KMS-11 (cell line): ENCODE data around the gene RASSF8.

Experiments
- H2AFZ ChIP-seq: fragments of 200-600 bp; sonication (generic); 2 replicates; pipeline ENCODE4 v1.6.1; 2016; ENCODE audit warnings: antibody characterized with exemption, mixed run types, low read depth
- H3K27ac ChIP-seq: fragments of 200-600 bp; sonication (generic); 2 replicates; pipeline ENCODE4 v1.6.1; 2016; ENCODE audit warnings: mild to moderate bottlenecking, mixed run types
- H3K27me3 ChIP-seq: fragments of 200-600 bp; sonication (generic); 2 replicates; pipeline ENCODE4 v1.6.1; 2017; ENCODE audit warnings: mild to moderate bottlenecking, low read depth, mixed run types, moderate library complexity; ENCODE audit not compliant: insufficient read depth
- H3K36me3 ChIP-seq: fragments of 200-600 bp; sonication (generic); 2 replicates; pipeline ENCODE4 v1.6.1; 2017; ENCODE audit warnings: mild to moderate bottlenecking, mixed run types; ENCODE audit not compliant: insufficient read depth
- H3K4me1 ChIP-seq: fragments of 200-600 bp; sonication (generic); 2 replicates; pipeline ENCODE4 v1.6.1; 2016; ENCODE audit warnings: mild to moderate bottlenecking, low read depth, mixed run types; ENCODE audit not compliant: poor library complexity, severe bottlenecking
- H3K4me2 ChIP-seq: fragments of 200-600 bp; sonication (generic); 2 replicates; pipeline ENCODE4 v1.7.0; 2016; ENCODE audit warnings: mild to moderate bottlenecking, mixed run types
- H3K4me3 ChIP-seq: fragments of 200-600 bp; sonication (generic); IDR thresholded peaks from 2 replicates; pipeline ENCODE4 v1.6.1; 2017; ENCODE audit warnings: low read depth, low read length, mixed read lengths; ENCODE audit not compliant: insufficient read depth
- H3K79me2 ChIP-seq: fragments of 200-600 bp; sonication (generic); 2 replicates; pipeline ENCODE4 v1.6.1; 2016; ENCODE audit warnings: low read depth, mixed run types; ENCODE audit not compliant: insufficient read depth
- H3K9ac ChIP-seq: fragments of 200-600 bp; sonication (generic); 2 replicates; pipeline ENCODE4 v1.6.1; 2016; ENCODE audit warnings: mild to moderate bottlenecking, mixed run types
- H4K20me1 ChIP-seq: fragments of 200-600 bp; sonication (generic); 2 replicates; pipeline ENCODE4 v1.6.1; 2016; ENCODE audit warnings: mild to moderate bottlenecking, mixed run types; ENCODE audit not compliant: insufficient read depth
- TF ChIP-seq, protein P1 (sequence below): fragments of 200-600 bp; sonication (generic); conservative IDR thresholded peaks from 2 replicates; pipeline ENCODE4 v1.6.1; 2017; ENCODE audit warnings: low read depth, mild to moderate bottlenecking, antibody characterized with exemption, low read length, moderate library complexity, mixed read lengths

Gene RASSF8

DNA sequence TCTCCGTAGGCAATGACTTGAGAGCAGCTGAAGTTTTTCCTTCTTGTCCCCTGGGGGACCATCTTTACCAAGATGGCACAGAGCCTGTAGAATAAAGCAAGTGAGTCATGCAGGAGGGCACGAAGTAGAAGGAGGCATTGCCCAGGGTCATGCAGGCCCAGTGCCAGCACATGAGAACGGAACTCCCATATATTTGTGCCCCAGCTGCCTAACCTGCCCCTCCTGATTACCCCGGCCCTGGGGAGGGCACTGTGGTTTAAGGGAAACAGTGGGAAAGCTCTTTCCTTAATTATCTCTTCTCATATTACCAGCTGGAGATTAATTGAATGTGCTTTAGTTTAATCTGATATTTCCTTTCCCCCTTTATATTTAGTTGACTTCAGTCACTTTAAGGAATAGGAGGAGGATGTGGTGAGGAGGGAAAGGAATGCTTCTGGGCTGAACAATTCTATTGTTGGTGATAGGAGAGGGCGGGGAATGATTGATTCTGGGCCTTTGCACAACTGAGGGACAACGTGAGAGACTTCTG lies 51.9 kb downstream of the RASSF8 start:
- Histone ChIP-seq H3K79me2 (no peaks in the 10 kb centered on the region), H3K9ac (no peak overlapping the region)
- TF ChIP-seq, protein P1, sequence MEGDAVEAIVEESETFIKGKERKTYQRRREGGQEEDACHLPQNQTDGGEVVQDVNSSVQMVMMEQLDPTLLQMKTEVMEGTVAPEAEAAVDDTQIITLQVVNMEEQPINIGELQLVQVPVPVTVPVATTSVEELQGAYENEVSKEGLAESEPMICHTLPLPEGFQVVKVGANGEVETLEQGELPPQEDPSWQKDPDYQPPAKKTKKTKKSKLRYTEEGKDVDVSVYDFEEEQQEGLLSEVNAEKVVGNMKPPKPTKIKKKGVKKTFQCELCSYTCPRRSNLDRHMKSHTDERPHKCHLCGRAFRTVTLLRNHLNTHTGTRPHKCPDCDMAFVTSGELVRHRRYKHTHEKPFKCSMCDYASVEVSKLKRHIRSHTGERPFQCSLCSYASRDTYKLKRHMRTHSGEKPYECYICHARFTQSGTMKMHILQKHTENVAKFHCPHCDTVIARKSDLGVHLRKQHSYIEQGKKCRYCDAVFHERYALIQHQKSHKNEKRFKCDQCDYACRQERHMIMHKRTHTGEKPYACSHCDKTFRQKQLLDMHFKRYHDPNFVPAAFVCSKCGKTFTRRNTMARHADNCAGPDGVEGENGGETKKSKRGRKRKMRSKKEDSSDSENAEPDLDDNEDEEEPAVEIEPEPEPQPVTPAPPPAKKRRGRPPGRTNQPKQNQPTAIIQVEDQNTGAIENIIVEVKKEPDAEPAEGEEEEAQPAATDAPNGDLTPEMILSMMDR = no peak

DNA sequence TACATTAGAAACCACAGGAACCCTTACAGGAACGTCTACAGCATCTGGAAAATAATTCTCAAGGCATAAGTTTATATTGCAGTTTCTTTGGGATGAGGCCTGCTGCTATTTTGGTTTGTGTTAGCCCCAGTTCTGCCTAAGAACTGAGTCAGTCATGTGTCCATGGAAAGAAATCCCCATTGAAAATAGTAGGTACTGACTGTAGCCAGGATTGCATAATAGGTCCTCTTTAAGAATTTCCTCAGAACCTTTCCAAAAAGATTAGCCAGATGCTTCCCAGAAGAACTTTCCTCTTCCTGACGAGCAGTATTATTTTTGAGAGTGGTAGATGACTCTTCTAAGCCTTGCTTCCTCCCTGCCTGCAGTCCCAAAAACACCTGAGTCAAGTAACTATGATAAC lies 52.6 kb downstream of the RASSF8 start:
- Histone ChIP-seq H3K4me2 (no peak overlapping the region), H3K4me3 (no peak overlapping the region), H3K27me3 (no peaks in the 10 kb centered on the region), H3K4me1 (peaks cover 11% of the 10 kb centered on the region), H3K79me2 (no peaks in the 10 kb centered on the region), H2AFZ (no peak overlapping the region), H3K36me3 (no peaks in the 10 kb centered on the region), H4K20me1 (no peaks in the 10 kb centered on the region), H3K9ac (no peak overlapping the region), H3K27ac (no peak overlapping the region)
- TF ChIP-seq, protein P1 = no peak

More for the DNA sequence above, 51.9 kb downstream of the RASSF8 start:
- Histone ChIP-seq H3K36me3 (no peaks in the 10 kb centered on the region), H2AFZ (no peak overlapping the region), H3K4me1 (peaks cover 11% of the 10 kb centered on the region), H3K4me2 (no peak overlapping the region), H3K27ac (no peak overlapping the region), H4K20me1 (no peaks in the 10 kb centered on the region), H3K4me3 (no peak overlapping the region), H3K27me3 (no peaks in the 10 kb centered on the region)

DNA sequence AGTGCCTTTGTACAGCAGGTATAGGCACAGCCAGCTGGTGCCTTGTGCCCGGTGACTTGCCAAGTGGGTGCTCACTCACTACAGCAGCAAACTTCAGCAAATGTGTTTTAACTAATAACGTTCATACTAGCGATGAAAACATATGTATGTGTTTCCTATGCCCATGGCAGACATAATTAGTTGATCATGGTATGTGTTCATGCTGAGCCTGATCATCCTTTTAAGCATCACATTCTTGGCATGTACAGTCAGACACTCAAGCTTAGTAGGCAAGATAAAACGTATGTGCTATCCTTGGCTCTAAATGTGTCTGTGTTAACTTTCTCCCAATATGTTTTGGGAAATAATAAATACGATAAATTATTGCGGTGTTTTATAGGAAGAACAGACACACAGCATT lies 55.6 kb downstream of the RASSF8 start:
- no peaks in the 10 kb centered on the region for H3K79me2 ChIP-seq

DNA sequence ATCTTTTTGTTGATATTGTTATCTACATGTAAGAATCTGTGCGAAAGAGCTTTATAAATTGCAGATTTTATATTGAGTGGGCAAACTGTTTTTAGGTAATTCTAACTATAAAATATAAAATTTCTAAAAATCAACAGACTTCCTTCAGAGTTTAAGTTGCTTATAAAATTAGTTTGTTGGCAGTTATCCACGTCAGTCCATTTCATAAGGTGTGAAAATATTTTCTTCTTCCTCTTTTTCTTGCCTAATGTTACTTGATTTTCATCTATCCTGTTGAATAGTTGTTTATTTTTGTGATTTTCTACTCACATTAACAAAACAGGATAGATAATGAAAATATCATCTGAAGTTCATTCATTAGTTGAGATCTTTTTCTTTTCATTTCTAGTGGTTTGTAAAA lies 58.0 kb downstream of the RASSF8 start:
- Histone ChIP-seq H3K79me2 (no peaks in the 10 kb centered on the region), H3K27ac (no peak overlapping the region), H4K20me1 (no peaks in the 10 kb centered on the region), H3K4me1 (peaks cover 8% of the 10 kb centered on the region), H3K27me3 (no peaks in the 10 kb centered on the region), H3K9ac (no peak overlapping the region), H3K4me3 (no peak overlapping the region), H3K36me3 (no peaks in the 10 kb centered on the region), H3K4me2 (no peak overlapping the region), H2AFZ (no peak overlapping the region)
- TF ChIP-seq, protein P1 = no peak

More for the DNA sequence above, 55.6 kb downstream of the RASSF8 start:
- H3K4me1 ChIP-seq = peaks cover 13% of the 10 kb centered on the region
- H4K20me1 ChIP-seq = no peaks in the 10 kb centered on the region
- no peak overlapping the region for H3K4me2 ChIP-seq
- H3K27ac ChIP-seq = no peak overlapping the region
- no peaks in the 10 kb centered on the region for H3K27me3 ChIP-seq
- H2AFZ ChIP-seq = no peak overlapping the region
- H3K4me3 ChIP-seq = no peak overlapping the region
- H3K9ac ChIP-seq = no peak overlapping the region
- no peaks in the 10 kb centered on the region for H3K36me3 ChIP-seq
- TF ChIP-seq, protein P1 = no peak
